Measurements from ENCODE around the gene LHCGR.

LHCGR gene

GRCh38 chr2:48787580-48787979, 32.1 kb upstream of the LHCGR start:
- no peak overlapping the region for H3K4me3 ChIP-seq (ENCODE audit: low read depth, low read length)
- CTCF ChIA-PET = no interaction called here
- TF ChIP-seq CTCF (IDR thresholded peaks at IDR 0.05; ENCODE audit: insufficient read depth, low read length, missing control alignments) = no peak
- POLR2A ChIA-PET = no interaction called here
- no peak for DNase-seq (ENCODE audit: low read depth, low spot score)

- H3K4me3 ChIP-seq (ENCODE audit: low read depth, low read length) = no peak overlapping the region
- POLR2A ChIA-PET = no interaction called here
- TF ChIP-seq CTCF (IDR thresholded peaks at IDR 0.05; ENCODE audit: insufficient read depth, low read length, missing control alignments) = no peak
- CTCF ChIA-PET = no interaction called here
- DNase-seq (ENCODE audit: low read depth, low spot score) = no peak
Measured at GRCh38 chr2:48781366-48781765, 25.8 kb upstream of the LHCGR start.

GRCh38 chr2:48779019-48779716, 23.6 kb upstream of the LHCGR start:
- no peak for DNase-seq (ENCODE audit: low read depth, low spot score)
- TF ChIP-seq CTCF (IDR thresholded peaks at IDR 0.05; ENCODE audit: insufficient read depth, low read length, missing control alignments) = no peak
- ChIA-PET CTCF (no interaction called here), POLR2A (no interaction called here)
- H3K4me3 ChIP-seq (ENCODE audit: low read depth, low read length) = no peak overlapping the region

- no peak overlapping the region for H3K4me3 ChIP-seq (ENCODE audit: low read depth, low read length)
- no peak for TF ChIP-seq CTCF (IDR thresholded peaks at IDR 0.05; ENCODE audit: insufficient read depth, low read length, missing control alignments)
- ChIA-PET CTCF (no interaction called here), POLR2A (no interaction called here)
- DNase-seq (ENCODE audit: low read depth, low spot score) = no peak
Measured at GRCh38 chr2:48774251-48774650, 18.7 kb upstream of the LHCGR start.

GRCh38 chr2:48771241-48772014, 15.9 kb upstream of the LHCGR start:
- H3K4me3 ChIP-seq (ENCODE audit: low read depth, low read length) = no peak overlapping the region
- DNase-seq (ENCODE audit: low read depth, low spot score) = no peak
- ChIA-PET CTCF (no interaction called here), POLR2A (no interaction called here)
- no peak for TF ChIP-seq CTCF (IDR thresholded peaks at IDR 0.05; ENCODE audit: insufficient read depth, low read length, missing control alignments)

GRCh38 chr2:48770181-48770580, 14.7 kb upstream of the LHCGR start:
- no peak for TF ChIP-seq CTCF (IDR thresholded peaks at IDR 0.05; ENCODE audit: insufficient read depth, low read length, missing control alignments)
- DNase-seq (ENCODE audit: low read depth, low spot score) = no peak
- ChIA-PET CTCF (no interaction called here), POLR2A (no interaction called here)
- H3K4me3 ChIP-seq (ENCODE audit: low read depth, low read length) = no peak overlapping the region

Data from AG04449 (cell line).